SK-N-SH (cell line): ENCODE data around the gene LIMK2. TPM values are rescaled to one million over a fixed set of nuclear protein-coding genes. Genes with fewer than 3 reads are reported as not detected.

ENCODE experiments used
- CTCF ChIA-PET: fragments of 300-600, 350-600 bp; formaldehyde crosslinking; extraction: SDS; loops from one replicate; lab custom pipeline; 2021; lab: Yijun Ruan, JAX
- POLR2A ChIA-PET: fragments of 350-600 bp; sonication (Branson Sonifier 250); formaldehyde crosslinking; extraction: SDS; loops from one replicate; lab custom pipeline; 2020; ENCODE audit warnings: antibody characterized with exemption, inconsistent platforms; lab: Yijun Ruan, JAX
- DNase-seq: peaks from one replicate; pipeline ENCODE4 v3.0.0; 2012
- H2AFZ ChIP-seq: fragments of 200-600 bp; sonication (generic); 2 replicates; pipeline ENCODE4 v1.8.1; 2016; ENCODE audit warnings: antibody characterized with exemption, mild to moderate bottlenecking, low read depth
- H3F3A ChIP-seq: fragments of 200-600 bp; sonication (generic); replicated peaks from 2 replicates; pipeline ENCODE3; 2016; ENCODE audit warnings: antibody characterized with exemption, mild to moderate bottlenecking; ENCODE audit not compliant: insufficient read depth
- H3K27ac ChIP-seq, 2 experiments: fragments of 200-500 bp in 1 of 2; fragments of 200-600 bp in 1 of 2; sonication (Bioruptor generic) in 1 of 2; sonication (generic), shearing (Covaris generic) in 1 of 2; 2 replicates each; pipeline versions ENCODE4 v1.5.1 to v1.6.1; 2014 to 2016; ENCODE audit warnings: low read depth in 2 of 2, inconsistent platforms in 1 of 2, low read length in 1 of 2, mild to moderate bottlenecking in 1 of 2, mixed read lengths in 1 of 2
- H3K27me3 ChIP-seq: fragments of 200-600 bp; sonication (generic), shearing (Covaris generic); 2 replicates; pipeline ENCODE4 v1.6.1; 2016; ENCODE audit warnings: mixed run types; ENCODE audit not compliant: insufficient read depth
- H3K36me3 ChIP-seq, 2 experiments: fragments of 200-500 bp in 1 of 2; fragments of 200-600 bp in 1 of 2; sonication (Bioruptor generic) in 1 of 2; sonication (generic) in 1 of 2; replicated peaks in 1 of 2; 2 replicates each; pipeline versions ENCODE3 to v1.5.1; 2014 to 2016; ENCODE audit warnings: low read length in 1 of 2, mild to moderate bottlenecking in 1 of 2; ENCODE audit not compliant: insufficient read depth in 2 of 2, control insufficient read depth in 1 of 2
- H3K4me1 ChIP-seq, 2 experiments: fragments of 200-500 bp in 1 of 2; fragments of 200-600 bp in 1 of 2; sonication (Bioruptor generic) in 1 of 2; sonication (generic), shearing (Covaris generic) in 1 of 2; 2 replicates each; pipeline versions ENCODE4 v1.5.1 to v1.6.1; 2014 to 2016; ENCODE audit warnings: low read depth in 1 of 2, low read length in 1 of 2, mixed run types in 1 of 2; ENCODE audit not compliant: insufficient read depth in 2 of 2, control insufficient read depth in 1 of 2
- H3K4me2 ChIP-seq: fragments of 200-600 bp; sonication (generic), shearing (Covaris generic); 2 replicates; pipeline ENCODE4 v1.6.1; 2017; ENCODE audit warnings: mixed run types
- H3K4me3 ChIP-seq, 2 experiments: fragments of 200-500 bp in 1 of 2; fragments of 200-600 bp in 1 of 2; sonication (Bioruptor generic) in 1 of 2; sonication (generic), shearing (Covaris generic) in 1 of 2; 2 replicates each; pipeline versions ENCODE4 v1.5.1 to v1.8.1; 2014 to 2016; ENCODE audit warnings: low read depth in 2 of 2, inconsistent platforms in 1 of 2, low read length in 1 of 2, mild to moderate bottlenecking in 1 of 2, mixed read lengths in 1 of 2, moderate library complexity in 1 of 2
- H3K79me2 ChIP-seq: fragments of 200-600 bp; sonication (generic); 2 replicates; pipeline ENCODE4 v1.8.1; 2017; ENCODE audit warnings: mild to moderate bottlenecking; ENCODE audit not compliant: insufficient read depth
- H3K9ac ChIP-seq: fragments of 200-600 bp; sonication (generic); 2 replicates; pipeline ENCODE4 v1.6.1; 2017; ENCODE audit warnings: mixed run types
- H3K9me2 ChIP-seq: fragments of 200-600 bp; sonication (generic); 2 replicates; pipeline ENCODE4 v1.6.1; 2017; ENCODE audit warnings: mixed run types
- H3K9me3 ChIP-seq: fragments of 200-600 bp; sonication (generic); 2 replicates; pipeline ENCODE4 v1.6.1; 2017; ENCODE audit warnings: mixed run types, mild to moderate bottlenecking, moderate library complexity
- H4K20me1 ChIP-seq: fragments of 200-600 bp; sonication (generic); 2 replicates; pipeline ENCODE4 v1.6.1; 2017; ENCODE audit warnings: mild to moderate bottlenecking, mixed run types; ENCODE audit not compliant: insufficient read depth
- CHD2 ChIP-seq: fragments of 150-350 bp; IDR thresholded peaks from 2 replicates; pipeline ENCODE4 v1.6.1; 2018; ENCODE audit warnings: low read length; ENCODE audit not compliant: partially characterized antibody
- ELF1 ChIP-seq: IDR thresholded peaks from 2 replicates; pipeline ENCODE4 v1.4.0; 2012
- FOSL2 ChIP-seq: IDR thresholded peaks from 2 replicates; pipeline ENCODE4 v1.4.0; 2012; ENCODE audit warnings: low read depth, mild to moderate bottlenecking, moderate library complexity, borderline replicate concordance
- FOXJ3 ChIP-seq: sonication (generic); formaldehyde crosslinking; IDR thresholded peaks from 2 replicates; pipeline ENCODE4 v1.5.1; 2020; ENCODE audit warnings: mild to moderate bottlenecking, missing genetic modification reagents
- GABPA ChIP-seq: IDR thresholded peaks from 2 replicates; pipeline ENCODE4 v1.4.0; 2012; ENCODE audit warnings: low read depth, mild to moderate bottlenecking
- GATA2 ChIP-seq: sonication (generic); formaldehyde crosslinking; IDR thresholded peaks from 2 replicates; pipeline ENCODE4 v1.5.0; 2020; ENCODE audit warnings: mild to moderate bottlenecking, missing genetic modification reagents
- MAX ChIP-seq: IDR thresholded peaks from 2 replicates; pipeline ENCODE4 v1.4.0; 2012; ENCODE audit warnings: low read depth
- MEF2A ChIP-seq: IDR thresholded peaks from 2 replicates; pipeline ENCODE4 v1.4.0; 2012; ENCODE audit warnings: low read depth, borderline replicate concordance
- MXI1 ChIP-seq: IDR thresholded peaks from 2 replicates; pipeline ENCODE4 v1.6.1; 2012; ENCODE audit warnings: mild to moderate bottlenecking, low read depth, low read length, improper control_type of control experiment
- PBX3 ChIP-seq: IDR thresholded peaks from 2 replicates; pipeline ENCODE4; 2012
- POLR2AphosphoS5 ChIP-seq: IDR thresholded peaks from 2 replicates; pipeline ENCODE4 v1.6.1; 2012; ENCODE audit warnings: low read depth, low read length
- RAD21 ChIP-seq: IDR thresholded peaks from 2 replicates; pipeline ENCODE4 v1.6.1; 2012; ENCODE audit warnings: mild to moderate bottlenecking, low read length
- RCOR1 ChIP-seq: fragments of 150-350 bp; IDR thresholded peaks from 2 replicates; pipeline ENCODE4 v1.6.1; 2017; ENCODE audit warnings: antibody characterized with exemption, low read length
- RFX5 ChIP-seq: IDR thresholded peaks from 2 replicates; pipeline ENCODE4 v1.6.1; 2012; ENCODE audit warnings: mild to moderate bottlenecking, improper control_type of control experiment, low read length
- RXRA ChIP-seq: IDR thresholded peaks from 2 replicates; pipeline ENCODE4 v1.4.0; 2012; ENCODE audit warnings: low read depth, mild to moderate bottlenecking, borderline replicate concordance
- SIN3A ChIP-seq: IDR thresholded peaks from 2 replicates; pipeline ENCODE4 v1.6.1; 2012; ENCODE audit warnings: low read depth, mild to moderate bottlenecking, low read length, moderate library complexity, borderline replicate concordance
- SMC3 ChIP-seq: IDR thresholded peaks from 2 replicates; pipeline ENCODE4 v1.6.1; 2012; ENCODE audit warnings: low read depth, low read length, improper control_type of control experiment
- TEAD4 ChIP-seq: IDR thresholded peaks from 2 replicates; pipeline ENCODE4 v1.4.0; 2012; ENCODE audit warnings: mild to moderate bottlenecking, borderline replicate concordance; ENCODE audit not compliant: insufficient read depth
- ZBTB33 ChIP-seq: IDR thresholded peaks from 2 replicates; pipeline ENCODE4 v1.4.0; 2012; ENCODE audit warnings: low read depth, borderline replicate concordance
- WGBS: methylation state at CpG from one replicate; pipeline ENCODE4 v1.1.6; 2017; ENCODE audit warnings: low lambda C conversion rate; 5-methylcytosine and 5-hydroxymethylcytosine counted together
- polyA plus RNA-seq, 3 experiments: library from polyadenylated mRNA; depleted of rRNA; stranded (reverse); fragments of >200 nt; gene quantifications; 2 replicates each; pipeline ENCODE4 v1.2.3, GENCODE V29; 2012

Gene LIMK2
- polyA plus RNA-seq, 1 of the 3 experiments (the other 2 are of a cell fraction) = 9.8 TPM

- H3K9ac ChIP-seq = no peak overlapping the region
- no peaks in the 10 kb centered on the region for H3K9me2 ChIP-seq
- no peaks in the 10 kb centered on the region for H3F3A ChIP-seq
- no peaks in the 10 kb centered on the region for H3K79me2 ChIP-seq
- no peaks in the 10 kb centered on the region for H3K27me3 ChIP-seq
- peaks cover 9 to 16% of the 10 kb centered on the region in 2 experiments for H3K36me3 ChIP-seq
- TF ChIP-seq MEF2A (no peak), TEAD4 (no peak), SMC3 (no peak), ELF1 (no peak), FOSL2 (no peak), RCOR1 (no peak), RAD21 (no peak), RFX5 (no peak), GABPA (no peak), SIN3A (no peak), PBX3 (no peak), RXRA (no peak), FOXJ3 (CRISPR knock-in tag) (no peak), ZBTB33 (no peak), CHD2 (no peak), GATA2 (CRISPR knock-in tag) (no peak), MAX (no peak), MXI1 (no peak), POLR2AphosphoS5 (no peak)
- H3K4me1 ChIP-seq = no peaks in the 10 kb centered on the region
- WGBS = 92% methylated on average over 2 of the region's 4 CpGs
- no peak overlapping the region for H3K27ac ChIP-seq
- H4K20me1 ChIP-seq = no peaks in the 10 kb centered on the region
- H2AFZ ChIP-seq = no peak overlapping the region
- H3K4me2 ChIP-seq = no peak overlapping the region
- CTCF ChIA-PET = interaction anchor here (4.2 kb wide), 1 partner anchor 7 kb away, joined by 37 read pairs; no protein-coding TSS in a partner anchor
- no peak overlapping the region for H3K4me3 ChIP-seq
- POLR2A ChIA-PET = no interaction called here
- H3K9me3 ChIP-seq = no peaks in the 10 kb centered on the region
- DNase-seq = no peak
Observed at GRCh38 chr22:31321421-31321820, 109.3 kb downstream of the LIMK2 start.
